Upper lobe of left lung (tissue), 4 donors: ENCODE data around the gene CETN2.

Experiments
- EP300 ChIP-seq, 4 donors: sonication (generic); formaldehyde crosslinking; IDR thresholded peaks; one replicate each; pipeline ENCODE4 v1.5.1; 2017; ENCODE audit warnings: antibody characterized with exemption in 4 of 4, control low read depth in 2 of 4
- POLR2A ChIP-seq, 4 donors: fragments of 450-650 bp; IDR thresholded peaks; one replicate each; pipeline ENCODE4 v1.5.1; 2016 to 2017; ENCODE audit warnings: antibody characterized with exemption in 4 of 4, mild to moderate bottlenecking in 2 of 4
- POLR2AphosphoS5 ChIP-seq, 2 donors: sonication (generic); formaldehyde crosslinking; IDR thresholded peaks; one replicate each; pipeline ENCODE4 v1.5.1; 2017; ENCODE audit warnings: antibody characterized with exemption in 2 of 2
- TF ChIP-seq, protein P1 (sequence below), 6 experiments: fragments of 450-650 bp in 4 of 6; fragments of 200-600 bp in 2 of 6; sonication (generic) in 2 of 6; IDR thresholded peaks; one replicate each; pipeline ENCODE4 v1.5.1; 2016 to 2019; ENCODE audit warnings: antibody characterized with exemption in 6 of 6

DNA sequence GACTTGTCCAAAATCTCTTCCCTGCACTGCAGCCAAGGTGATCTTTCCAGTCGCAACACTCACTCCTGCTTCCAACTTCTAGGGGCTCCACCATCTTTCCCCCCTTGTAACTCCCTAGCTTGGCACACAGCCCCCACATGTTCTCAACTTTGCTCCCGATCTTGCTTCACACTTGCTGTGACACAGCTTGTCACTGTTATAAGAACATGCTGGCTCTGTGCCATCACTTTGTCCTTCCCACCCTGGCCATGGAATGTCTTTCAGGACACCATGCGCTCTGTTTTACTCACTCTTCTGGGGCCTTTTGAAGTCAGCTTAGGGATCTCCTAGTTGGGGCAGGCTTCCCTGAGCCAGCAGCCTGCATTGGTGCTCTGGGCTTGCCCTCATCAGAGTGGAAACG lies 2.8 kb upstream of the CETN2 start:
- TF ChIP-seq, protein P1, sequence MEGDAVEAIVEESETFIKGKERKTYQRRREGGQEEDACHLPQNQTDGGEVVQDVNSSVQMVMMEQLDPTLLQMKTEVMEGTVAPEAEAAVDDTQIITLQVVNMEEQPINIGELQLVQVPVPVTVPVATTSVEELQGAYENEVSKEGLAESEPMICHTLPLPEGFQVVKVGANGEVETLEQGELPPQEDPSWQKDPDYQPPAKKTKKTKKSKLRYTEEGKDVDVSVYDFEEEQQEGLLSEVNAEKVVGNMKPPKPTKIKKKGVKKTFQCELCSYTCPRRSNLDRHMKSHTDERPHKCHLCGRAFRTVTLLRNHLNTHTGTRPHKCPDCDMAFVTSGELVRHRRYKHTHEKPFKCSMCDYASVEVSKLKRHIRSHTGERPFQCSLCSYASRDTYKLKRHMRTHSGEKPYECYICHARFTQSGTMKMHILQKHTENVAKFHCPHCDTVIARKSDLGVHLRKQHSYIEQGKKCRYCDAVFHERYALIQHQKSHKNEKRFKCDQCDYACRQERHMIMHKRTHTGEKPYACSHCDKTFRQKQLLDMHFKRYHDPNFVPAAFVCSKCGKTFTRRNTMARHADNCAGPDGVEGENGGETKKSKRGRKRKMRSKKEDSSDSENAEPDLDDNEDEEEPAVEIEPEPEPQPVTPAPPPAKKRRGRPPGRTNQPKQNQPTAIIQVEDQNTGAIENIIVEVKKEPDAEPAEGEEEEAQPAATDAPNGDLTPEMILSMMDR (IDR thresholded peaks at IDR 0.05) = no peak
- TF ChIP-seq POLR2AphosphoS5 (IDR thresholded peaks at IDR 0.05) (no peak), EP300 (IDR thresholded peaks at IDR 0.05) (no peak), POLR2A (IDR thresholded peaks at IDR 0.05) (no peak)
